NCI-H2029 treated with DMSO at 0.1 percent for 48 hours (cell line): ENCODE measurements around the gene APOL1.

Experiments
- DNase-seq: peaks from one replicate; lab custom pipeline; 2025; lab: John Stamatoyannopoulos, UW

The APOL1 gene

GRCh38 chr22:36311386-36312085, 58.6 kb downstream of the APOL1 start:
- DNase-seq = no peak

DNA sequence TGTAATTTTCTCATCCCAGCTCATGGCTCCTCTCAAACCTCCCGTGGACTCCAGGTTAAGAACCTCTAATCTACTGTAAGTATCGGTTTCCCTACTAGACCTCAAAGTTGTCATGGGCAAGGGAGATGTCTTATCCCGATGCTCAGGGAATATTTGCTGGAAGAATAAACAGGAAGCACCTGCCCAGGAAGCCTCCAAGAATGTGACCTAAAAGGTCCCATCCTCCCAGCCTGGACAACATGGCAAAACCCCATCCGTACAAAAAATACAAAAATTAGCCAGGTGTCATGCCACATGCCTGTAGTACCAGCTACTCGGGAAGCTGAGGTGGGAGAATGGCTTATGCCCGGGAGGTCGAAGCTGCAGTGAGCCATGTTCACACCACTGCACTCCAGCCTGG, 62.4 kb downstream of the APOL1 start:
- no peak for DNase-seq

DNA sequence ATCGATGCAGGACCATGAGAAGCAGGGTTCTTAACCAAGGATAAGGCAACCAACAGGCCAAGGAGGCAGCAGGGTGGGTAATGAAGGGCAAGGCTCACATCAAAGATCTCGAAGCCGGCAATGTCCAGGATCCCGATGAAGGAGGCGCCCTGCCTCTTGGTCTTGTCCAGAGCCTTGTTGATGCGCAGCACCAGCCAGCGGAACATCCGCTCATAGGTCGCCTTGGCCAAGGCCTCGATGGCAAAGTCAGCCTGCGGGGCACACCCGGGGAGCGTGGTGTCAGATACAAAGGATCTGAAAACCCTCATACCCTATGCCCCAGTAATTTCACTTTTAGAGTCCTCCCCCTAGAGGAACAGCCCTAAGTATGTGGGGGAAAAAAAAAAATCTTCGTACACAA, 63.5 kb downstream of the APOL1 start:
- no peak for DNase-seq
